Nephron (organoid): ENCODE measurements around the gene ZNF787.
"Not testable (repeated sequence)": the region's sequence is repeated elsewhere in the genome, so short reads cannot be mapped to it uniquely, and the experiment has no call there.

Source experiments
- H3K27ac Mint-ChIP-seq, 3 experiments: 2 replicates each; pipeline ENCODE4 v1.8.0; 2020; ENCODE audit warnings: mixed read lengths in 3 of 3, mild to moderate bottlenecking in 2 of 3, moderate library complexity in 1 of 3
- H3K27me3 Mint-ChIP-seq: 2 replicates; pipeline ENCODE4 v1.8.0; 2021; ENCODE audit warnings: low read depth, mild to moderate bottlenecking, moderate library complexity, mixed read lengths
- H3K36me3 Mint-ChIP-seq: 2 replicates; pipeline ENCODE4 v1.8.0; 2020; ENCODE audit warnings: low read depth, mixed read lengths
- H3K4me1 Mint-ChIP-seq: 2 replicates; pipeline ENCODE4 v1.8.0; 2020; ENCODE audit warnings: mixed read lengths
- H3K4me3 Mint-ChIP-seq, 3 experiments: 2 replicates each; pipeline ENCODE4 v1.8.0; 2020; ENCODE audit warnings: mild to moderate bottlenecking in 3 of 3, mixed read lengths in 3 of 3, moderate library complexity in 2 of 3
- H3K9me3 Mint-ChIP-seq: 2 replicates; pipeline ENCODE4 v1.8.0; 2020; ENCODE audit warnings: mixed read lengths
- TF ChIP-seq, protein P1 (sequence below), 3 experiments: fragments of 200-600 bp; sonication (generic); IDR thresholded peaks; one replicate each; pipeline ENCODE4 v1.5.0; 2021; ENCODE audit warnings: antibody characterized with exemption in 3 of 3; ENCODE audit not compliant: unreplicated experiment in 3 of 3

Gene ZNF787

DNA sequence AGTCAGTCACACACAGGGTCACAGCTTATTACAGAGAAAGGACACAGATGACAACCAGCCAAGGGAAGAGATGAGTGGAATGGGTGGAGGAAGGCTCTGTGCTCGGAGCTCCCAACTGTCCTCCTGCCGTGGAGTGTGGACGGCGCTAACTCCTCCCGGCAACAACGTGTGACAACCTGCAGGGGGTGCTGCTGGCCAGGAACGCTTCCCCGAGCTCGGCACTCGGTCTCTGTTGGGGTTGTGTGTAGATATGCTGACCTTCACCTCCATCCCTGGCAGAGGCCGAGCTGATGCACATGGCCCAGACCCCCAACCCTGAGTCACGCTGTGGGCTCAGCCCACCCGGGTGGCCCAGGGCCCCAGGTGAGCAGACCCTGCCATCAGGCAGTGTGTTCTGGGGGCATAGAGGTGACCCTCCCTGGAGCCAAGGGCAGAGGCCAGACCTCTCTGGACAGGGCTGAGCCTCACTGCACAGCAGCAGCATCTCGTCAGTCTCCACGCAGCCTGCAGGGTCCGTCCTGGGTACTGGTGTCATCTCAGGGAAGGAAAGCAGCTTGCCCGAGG is 34.1 kb upstream of the ZNF787 start:
- H3K4me1 Mint-ChIP-seq, result peaks cover 21% of the 10 kb centered on the region
- no peak overlapping the region for H3K4me3 Mint-ChIP-seq
- H3K9me3 Mint-ChIP-seq, result no peaks in the 10 kb centered on the region
- TF ChIP-seq, protein P1, sequence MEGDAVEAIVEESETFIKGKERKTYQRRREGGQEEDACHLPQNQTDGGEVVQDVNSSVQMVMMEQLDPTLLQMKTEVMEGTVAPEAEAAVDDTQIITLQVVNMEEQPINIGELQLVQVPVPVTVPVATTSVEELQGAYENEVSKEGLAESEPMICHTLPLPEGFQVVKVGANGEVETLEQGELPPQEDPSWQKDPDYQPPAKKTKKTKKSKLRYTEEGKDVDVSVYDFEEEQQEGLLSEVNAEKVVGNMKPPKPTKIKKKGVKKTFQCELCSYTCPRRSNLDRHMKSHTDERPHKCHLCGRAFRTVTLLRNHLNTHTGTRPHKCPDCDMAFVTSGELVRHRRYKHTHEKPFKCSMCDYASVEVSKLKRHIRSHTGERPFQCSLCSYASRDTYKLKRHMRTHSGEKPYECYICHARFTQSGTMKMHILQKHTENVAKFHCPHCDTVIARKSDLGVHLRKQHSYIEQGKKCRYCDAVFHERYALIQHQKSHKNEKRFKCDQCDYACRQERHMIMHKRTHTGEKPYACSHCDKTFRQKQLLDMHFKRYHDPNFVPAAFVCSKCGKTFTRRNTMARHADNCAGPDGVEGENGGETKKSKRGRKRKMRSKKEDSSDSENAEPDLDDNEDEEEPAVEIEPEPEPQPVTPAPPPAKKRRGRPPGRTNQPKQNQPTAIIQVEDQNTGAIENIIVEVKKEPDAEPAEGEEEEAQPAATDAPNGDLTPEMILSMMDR (IDR thresholded peaks at IDR 0.05; ENCODE audit: unreplicated experiment in 3 of 3), result peak in 1 of 3 experiments; percentile 16
- H3K36me3 Mint-ChIP-seq, result peaks cover 53% of the 10 kb centered on the region
- no peak overlapping the region for H3K27ac Mint-ChIP-seq
- no peaks in the 10 kb centered on the region for H3K27me3 Mint-ChIP-seq

DNA sequence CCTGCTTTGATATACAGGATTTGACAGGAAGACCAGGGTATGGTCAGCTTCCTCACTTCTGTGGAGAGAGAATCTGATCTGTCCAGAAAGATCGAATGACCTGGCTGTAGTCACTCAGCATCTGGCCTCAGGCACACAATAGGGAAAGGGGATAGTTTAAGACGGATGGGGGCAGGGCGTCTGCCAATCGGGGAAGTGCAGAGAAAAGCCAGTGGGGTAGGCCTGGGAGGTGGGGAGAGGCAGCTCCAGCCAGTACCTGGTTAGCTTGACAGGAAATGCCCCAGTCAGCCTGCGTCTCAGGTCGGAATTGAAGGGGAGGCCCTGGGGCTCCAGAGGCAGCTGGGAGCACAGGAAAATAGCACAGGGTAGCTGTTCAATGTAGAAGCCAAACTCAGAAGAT is 32.4 kb upstream of the ZNF787 start:
- Mint-ChIP-seq H3K27me3 (no peaks in the 10 kb centered on the region), H3K4me1 (peaks cover 25% of the 10 kb centered on the region), H3K27ac (peak overlapping the region; percentile 4 to 43 (median 15)), H3K36me3 (peaks cover 57% of the 10 kb centered on the region), H3K9me3 (no peaks in the 10 kb centered on the region), H3K4me3 (no peak overlapping the region)
- TF ChIP-seq, protein P1 (IDR thresholded peaks at IDR 0.05; ENCODE audit: unreplicated experiment in 3 of 3), result no peak

DNA sequence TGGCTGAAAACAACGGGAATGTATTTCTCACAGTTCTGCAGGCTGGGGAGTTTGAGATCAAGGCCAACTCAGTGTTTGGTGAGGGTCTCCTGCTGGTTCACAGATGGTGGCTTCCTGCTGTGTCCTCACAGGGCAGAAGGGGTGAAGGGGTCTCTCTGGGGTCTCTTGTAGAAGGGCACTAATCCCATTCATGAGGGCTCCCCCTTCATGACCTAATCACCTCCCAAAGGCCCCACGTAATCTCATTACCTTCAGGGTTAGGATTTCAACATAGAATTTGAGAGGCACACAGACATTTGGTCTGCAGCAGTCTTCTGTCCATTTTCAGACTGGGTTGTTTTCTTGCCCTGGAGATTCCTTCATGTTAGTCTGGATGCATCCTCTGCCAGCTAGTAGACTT is 31.5 kb upstream of the ZNF787 start:
- Mint-ChIP-seq H3K4me1 (peaks cover 27% of the 10 kb centered on the region), H3K27ac (peak overlapping the region in 2 of 3 experiments; percentile 43), H3K27me3 (no peaks in the 10 kb centered on the region), H3K36me3 (peaks cover 60% of the 10 kb centered on the region), H3K9me3 (no peaks in the 10 kb centered on the region), H3K4me3 (no peak overlapping the region)
- TF ChIP-seq, protein P1 (IDR thresholded peaks at IDR 0.05; ENCODE audit: unreplicated experiment in 3 of 3), result no peak

DNA sequence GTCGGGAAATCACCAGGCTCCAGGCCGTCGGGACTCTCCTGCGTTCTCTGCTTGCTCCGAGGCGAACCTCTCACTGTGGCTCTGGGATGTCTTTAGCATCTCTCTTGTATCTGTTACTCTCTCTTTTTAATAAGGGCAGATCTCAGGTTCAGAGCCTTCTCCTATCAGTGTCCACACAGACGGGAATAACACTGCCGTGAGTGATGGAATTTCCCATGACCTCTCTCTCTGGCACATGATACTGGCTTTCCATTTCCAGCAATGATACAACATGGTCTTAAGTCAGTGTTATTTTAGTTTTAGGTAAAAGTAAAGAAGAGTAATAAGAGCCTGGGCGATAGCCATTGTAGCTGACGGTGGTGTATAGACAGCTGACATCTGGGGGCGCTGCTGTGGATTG is 29.3 kb upstream of the ZNF787 start:
- TF ChIP-seq, protein P1 (IDR thresholded peaks at IDR 0.05; ENCODE audit: unreplicated experiment in 3 of 3), result no peak

DNA sequence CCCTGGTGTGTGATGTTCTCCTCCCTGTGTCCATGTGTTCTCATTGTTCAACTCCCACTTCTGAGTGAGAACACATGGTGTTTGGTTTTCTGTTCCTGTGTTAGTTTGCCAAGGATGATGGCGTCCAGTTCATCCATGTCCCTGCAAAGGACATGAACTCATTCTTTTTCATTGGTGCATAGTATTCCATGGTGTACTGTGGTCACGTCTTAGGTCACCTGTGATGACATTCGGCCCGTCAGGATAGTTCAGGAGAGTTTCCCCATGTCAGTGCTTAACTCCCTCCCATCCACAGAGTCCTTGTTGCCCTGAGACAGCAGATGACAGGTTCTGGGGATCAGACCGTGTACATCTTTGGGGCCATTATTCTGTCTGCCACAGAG is 28.6 kb upstream of the ZNF787 start:
- H3K36me3 Mint-ChIP-seq, result peaks cover 43% of the 10 kb centered on the region
- no peaks in the 10 kb centered on the region for H3K27me3 Mint-ChIP-seq
- no peaks in the 10 kb centered on the region for H3K9me3 Mint-ChIP-seq

More for the DNA sequence above, 29.3 kb upstream of the ZNF787 start:
- peak overlapping the region in 2 of 3 experiments; percentile 6 to 45 for H3K27ac Mint-ChIP-seq
- no peaks in the 10 kb centered on the region for H3K27me3 Mint-ChIP-seq
- H3K4me3 Mint-ChIP-seq, result no peak overlapping the region
- peaks cover 27% of the 10 kb centered on the region for H3K4me1 Mint-ChIP-seq
- H3K9me3 Mint-ChIP-seq, result no peaks in the 10 kb centered on the region
- H3K36me3 Mint-ChIP-seq, result peaks cover 46% of the 10 kb centered on the region

DNA sequence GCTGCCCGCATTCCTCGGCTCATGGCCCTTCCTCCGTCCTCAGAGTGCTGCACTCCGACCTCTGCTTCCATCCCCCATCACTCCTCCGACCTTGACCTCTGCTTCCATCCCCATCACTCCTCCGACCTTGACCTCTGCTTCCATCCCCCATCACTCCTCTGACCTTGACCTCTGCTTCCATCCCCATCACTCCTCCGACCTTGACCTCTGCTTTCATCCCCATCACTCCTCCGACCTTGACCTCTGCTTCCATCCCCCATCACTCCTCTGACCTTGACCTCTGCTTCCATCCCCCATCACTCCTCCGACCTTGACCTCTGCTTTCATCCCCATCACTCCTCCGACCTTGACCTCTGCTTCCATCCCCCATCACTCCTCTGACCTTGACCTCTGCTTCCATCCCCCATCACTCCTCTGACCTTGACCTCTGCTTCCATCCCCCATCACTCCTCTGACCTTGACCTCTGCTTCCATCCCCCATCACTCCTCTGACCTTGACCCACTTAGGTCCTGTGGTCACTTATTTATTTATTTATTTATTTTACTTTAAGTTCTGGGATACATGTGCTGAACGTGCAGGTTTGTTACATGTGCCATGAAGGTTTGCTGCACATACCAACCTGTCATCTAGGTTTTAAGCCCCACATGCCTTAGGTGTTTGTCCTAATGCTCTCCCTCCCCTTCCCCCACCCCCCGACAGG is 28.0 kb upstream of the ZNF787 start:
- H3K27me3 Mint-ChIP-seq, H3K27ac Mint-ChIP-seq, H3K4me3 Mint-ChIP-seq, H3K9me3 Mint-ChIP-seq: not testable (repeated sequence)
- peaks cover 31% of the 10 kb centered on the region for H3K4me1 Mint-ChIP-seq
- H3K36me3 Mint-ChIP-seq, result peaks cover 43% of the 10 kb centered on the region

More for the DNA sequence above, 28.6 kb upstream of the ZNF787 start:
- TF ChIP-seq, protein P1 (IDR thresholded peaks at IDR 0.05; ENCODE audit: unreplicated experiment in 3 of 3), result no peak
- no peak overlapping the region for H3K4me3 Mint-ChIP-seq
- no peak overlapping the region for H3K27ac Mint-ChIP-seq
- H3K4me1 Mint-ChIP-seq, result peaks cover 27% of the 10 kb centered on the region
